Renal cortical epithelial cell (primary cell): ENCODE results near the gene EGFL6. TPM values are rescaled to one million over a fixed set of nuclear protein-coding genes. Genes with fewer than 3 reads are reported as not detected.
A peak's percentile ranks its signal among the peaks of the same experiment; 100 is the strongest.
"Not testable (repeated sequence)": the region's sequence is repeated elsewhere in the genome, so short reads cannot be mapped to it uniquely, and the experiment has no call there.

Experiments
- DNase-seq: peaks from one replicate; pipeline ENCODE4 v3.0.0-alpha.2; 2011; ENCODE audit warnings: low read depth
- total RNA-seq: library from RNA; depleted of rRNA; stranded (reverse); fragments of >200 nt; gene quantifications from 2 replicates; pipeline ENCODE4 v1.2.3, GENCODE V29; 2014

EGFL6 gene
- total RNA-seq, 1 donor from 2014 or later, result 0.05 TPM

- DNase-seq, result peak; percentile 91
Observed at GRCh38 chrX:13652850-13653693, 83.7 kb downstream of the EGFL6 start, which contains the start of gene TCEANC. TSS of gene TCEANC (plus strand) at chrX:13653141. CDS start at chrX:13662509, 9,368 bp downstream.

GRCh38 chrX:13654116-13654515, 84.7 kb downstream of the EGFL6 start:
- no peak for DNase-seq

- DNase-seq, result no peak
Observed at GRCh38 chrX:13655674-13656073, 86.3 kb downstream of the EGFL6 start.

GRCh38 chrX:13658602-13659001, 89.2 kb downstream of the EGFL6 start:
- DNase-seq, result peak; percentile 57

GRCh38 chrX:13659063-13659462, 89.7 kb downstream of the EGFL6 start:
- DNase-seq, result peak; percentile 44

- DNase-seq, result no peak
Observed at GRCh38 chrX:13661735-13662288, 92.4 kb downstream of the EGFL6 start.

GRCh38 chrX:13662355-13662791, 93.0 kb downstream of the EGFL6 start:
- DNase-seq, result peak; percentile 23

- DNase-seq, result no peak
Observed at GRCh38 chrX:13664020-13664419, 94.6 kb downstream of the EGFL6 start.

GRCh38 chrX:13666836-13667235, 97.4 kb downstream of the EGFL6 start:
- no peak for DNase-seq

GRCh38 chrX:13667919-13668318, 98.5 kb downstream of the EGFL6 start:
- DNase-seq, result no peak

GRCh38 chrX:13669246-13669737, 99.9 kb downstream of the EGFL6 start:
- DNase-seq, result peak; percentile 97

- not testable (repeated sequence) for DNase-seq
Observed at GRCh38 chrX:13669755-13670154, 100.4 kb downstream of the EGFL6 start.

GRCh38 chrX:13670197-13670596, 100.8 kb downstream of the EGFL6 start:
- DNase-seq, result no peak

GRCh38 chrX:13673016-13673415, 103.6 kb downstream of the EGFL6 start:
- no peak for DNase-seq

- no peak for DNase-seq
Observed at GRCh38 chrX:13676885-13677284, 107.5 kb downstream of the EGFL6 start.

- not testable (repeated sequence) for DNase-seq
Observed at GRCh38 chrX:13679700-13680099, 110.3 kb downstream of the EGFL6 start.

- no peak for DNase-seq
Observed at GRCh38 chrX:13681595-13681994, 112.2 kb downstream of the EGFL6 start.

Other genes starting within 250 kb of the EGFL6 start
- not detected in 2 replicates for gene ATXN3L, start 249.5 kb upstream of the EGFL6 start, total RNA-seq
- 2.5 and 4.5 TPM in 2 replicates for gene TCEANC, start 83.5 kb downstream of the EGFL6 start, total RNA-seq
- 50.4 and 94.3 TPM in 2 replicates for gene RAB9A, start 119.5 kb downstream of the EGFL6 start, total RNA-seq
- gene TRAPPC2, start 165.0 kb downstream of the EGFL6 start, total RNA-seq, result 28.1 and 32.5 TPM in 2 replicates
- gene OFD1, start 165.1 kb downstream of the EGFL6 start, total RNA-seq, result 17.5 and 27.3 TPM in 2 replicates
- gene GPM6B, start 247.5 kb downstream of the EGFL6 start, total RNA-seq, result 0.10 and 0.87 TPM in 2 replicates